ENCODE data around the gene CNIH1. TPM values are rescaled to one million over a fixed set of nuclear protein-coding genes. Genes with fewer than 3 reads are reported as not detected.
"Not testable (repeated sequence)": the region's sequence is repeated elsewhere in the genome, so short reads cannot be mapped to it uniquely, and the experiment has no call there.

The CNIH1 gene
- total RNA-seq, 1 donor from 2014 or later: 89.0 TPM

GRCh38 chr14:54411371-54411770 lies 29.8 kb downstream of the CNIH1 start:
- H3K36me3 ChIP-seq: peaks cover 3% of the 10 kb centered on the region
- DNase-seq: no peak
- no peak overlapping the region for H3K4me3 ChIP-seq
- H3K27ac ChIP-seq (replicated peaks): no peak overlapping the region
- H3K27me3 ChIP-seq (ENCODE audit: low read depth): no peaks in the 10 kb centered on the region
- intact Hi-C loops (cut with micrococcal nuclease): no loop called here
- TF ChIP-seq CTCF (IDR thresholded peaks at IDR 0.05; ENCODE audit: borderline replicate concordance): no peak
- H3K9me3 ChIP-seq (replicated peaks): no peaks in the 10 kb centered on the region
- no peaks in the 10 kb centered on the region for H3K4me1 ChIP-seq

GRCh38 chr14:54410215-54410614 lies 31.0 kb downstream of the CNIH1 start:
- DNase-seq: no peak
- no peak for TF ChIP-seq CTCF (IDR thresholded peaks at IDR 0.05; ENCODE audit: borderline replicate concordance)
- Histone ChIP-seq H3K36me3 (peaks cover 3% of the 10 kb centered on the region), H3K4me3 (no peak overlapping the region), H3K27me3 (ENCODE audit: low read depth) (no peaks in the 10 kb centered on the region), H3K9me3 (replicated peaks) (no peaks in the 10 kb centered on the region), H3K4me1 (no peaks in the 10 kb centered on the region), H3K27ac (replicated peaks) (no peak overlapping the region)
- intact Hi-C loops (cut with micrococcal nuclease): no loop called here

GRCh38 chr14:54403401-54404005 lies 37.7 kb downstream of the CNIH1 start:
- H3K9me3 ChIP-seq (replicated peaks); DNase-seq; H3K27me3 ChIP-seq (ENCODE audit: low read depth); H3K36me3 ChIP-seq; H3K4me3 ChIP-seq; intact Hi-C loops (cut with micrococcal nuclease); H3K4me1 ChIP-seq; H3K27ac ChIP-seq (replicated peaks): not testable (repeated sequence)

GRCh38 chr14:54399560-54399959 lies 41.6 kb downstream of the CNIH1 start:
- intact Hi-C loops (cut with micrococcal nuclease): no loop called here
- no peak overlapping the region for H3K27ac ChIP-seq (replicated peaks)
- H3K9me3 ChIP-seq (replicated peaks): no peaks in the 10 kb centered on the region
- TF ChIP-seq CTCF (IDR thresholded peaks at IDR 0.05; ENCODE audit: borderline replicate concordance): no peak
- no peak overlapping the region for H3K4me3 ChIP-seq
- no peak for DNase-seq
- H3K27me3 ChIP-seq (ENCODE audit: low read depth): no peaks in the 10 kb centered on the region
- peaks cover 11% of the 10 kb centered on the region for H3K4me1 ChIP-seq
- no peaks in the 10 kb centered on the region for H3K36me3 ChIP-seq

- H3K4me3 ChIP-seq: peak within 1 kb of the TSS; percentile 81
- no peaks in the 10 kb centered on the region for H3K27me3 ChIP-seq (ENCODE audit: low read depth)
- intact Hi-C loops (cut with micrococcal nuclease): no loop called here
- H3K9me3 ChIP-seq (replicated peaks): no peaks in the 10 kb centered on the region
- peaks cover 11% of the 10 kb centered on the region for H3K4me1 ChIP-seq
- peak; percentile 73 for TF ChIP-seq CTCF (IDR thresholded peaks at IDR 0.05; ENCODE audit: borderline replicate concordance)
- H3K27ac ChIP-seq (replicated peaks): peak within 1 kb of the TSS; percentile 46
- no peaks in the 10 kb centered on the region for H3K36me3 ChIP-seq
- peak; percentile 98 for DNase-seq
These were observed 44.5 kb downstream of the CNIH1 start, which contains the start of gene CDKN3 for GRCh38 chr14:54396493-54397335. TSS of gene CDKN3 (plus strand) at chr14:54397007. CDS start at chr14:54397069, 62 bp downstream.

- peak overlapping the region; percentile 18 for H3K27ac ChIP-seq (replicated peaks)
- intact Hi-C loops (cut with micrococcal nuclease): no loop called here
These were observed 45.0 kb downstream of the CNIH1 start for GRCh38 chr14:54396183-54396492.

More at GRCh38 chr14:54396183-54396492, 45.0 kb downstream of the CNIH1 start:
- Histone ChIP-seq H3K27me3 (ENCODE audit: low read depth) (no peaks in the 10 kb centered on the region), H3K36me3 (no peaks in the 10 kb centered on the region), H3K4me3 (peak overlapping the region; percentile 81), H3K4me1 (peaks cover 11% of the 10 kb centered on the region), H3K9me3 (replicated peaks) (no peaks in the 10 kb centered on the region)
- no peak for TF ChIP-seq CTCF (IDR thresholded peaks at IDR 0.05; ENCODE audit: borderline replicate concordance)
- no peak for DNase-seq

Data from left ventricle myocardium inferior (tissue), 1 donor.